ENCODE results near the gene BRWD1. TPM values are rescaled to one million over a fixed set of nuclear protein-coding genes. Genes with fewer than 3 reads are reported as not detected.

Gene BRWD1
- total RNA-seq, 1 donor from 2014 or later: 39.0 TPM

DNA sequence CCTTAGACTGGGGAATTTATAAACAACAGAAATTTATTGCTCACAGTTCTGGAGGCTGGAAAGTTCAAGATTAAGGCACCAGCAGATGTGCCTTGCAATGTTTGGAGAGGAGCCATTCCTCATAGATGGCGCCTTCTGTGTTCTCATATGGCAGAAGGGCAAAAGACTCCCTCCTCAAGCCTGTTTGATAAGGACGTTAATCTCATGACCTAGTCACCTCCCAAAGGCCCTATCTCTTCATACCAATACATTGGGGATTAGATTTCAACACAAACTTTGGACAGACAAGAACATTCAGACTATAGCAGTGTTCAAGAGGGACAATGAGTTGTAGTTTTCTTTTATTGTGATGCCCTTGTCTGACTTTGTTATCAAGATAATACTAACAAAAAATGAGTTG, 164.5 kb downstream of the BRWD1 start:
- H3K36me3 ChIP-seq: no peaks in the 10 kb centered on the region
- H3K27me3 ChIP-seq (ENCODE audit: low read depth): no peaks in the 10 kb centered on the region
- H3K4me3 ChIP-seq: no peak overlapping the region
- no peaks in the 10 kb centered on the region for H3K4me1 ChIP-seq
- DNase-seq (no peak), ATAC-seq (no peak)
- no peak for TF ChIP-seq CTCF (IDR thresholded peaks at IDR 0.05)
- H3K9me3 ChIP-seq: no peaks in the 10 kb centered on the region
- intact Hi-C loops (cut with DNase I): no loop called here
- no peak overlapping the region for H3K27ac ChIP-seq

DNA sequence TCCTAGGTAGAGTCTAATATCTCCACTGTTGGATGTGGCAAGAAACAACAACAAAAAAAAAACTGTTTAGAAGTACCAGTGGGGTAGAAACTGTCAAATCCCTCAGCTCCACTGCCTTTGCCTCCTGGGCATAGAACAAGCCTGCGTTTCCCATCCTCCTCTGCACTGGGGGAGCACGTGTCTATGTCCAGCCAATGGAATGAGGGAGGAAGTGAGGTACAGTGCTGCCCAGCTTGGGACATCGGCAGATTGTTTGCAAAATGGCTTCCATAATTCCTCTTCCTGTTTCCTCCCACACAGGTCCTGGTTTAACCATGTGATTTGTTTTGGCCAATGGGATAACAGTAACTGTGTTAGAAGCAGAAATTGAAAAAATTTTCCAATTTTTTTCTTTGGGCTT, 169.2 kb downstream of the BRWD1 start:
- Histone ChIP-seq H3K36me3 (no peaks in the 10 kb centered on the region), H3K9me3 (no peaks in the 10 kb centered on the region), H3K4me1 (no peaks in the 10 kb centered on the region), H3K4me3 (no peak overlapping the region), H3K27ac (no peak overlapping the region), H3K27me3 (ENCODE audit: low read depth) (no peaks in the 10 kb centered on the region)
- DNase-seq: no peak
- ATAC-seq: no peak
- TF ChIP-seq CTCF (IDR thresholded peaks at IDR 0.05): no peak
- intact Hi-C loops (cut with DNase I): no loop called here

- H3K4me1 ChIP-seq: no peaks in the 10 kb centered on the region
- no peaks in the 10 kb centered on the region for H3K9me3 ChIP-seq
- H3K27ac ChIP-seq: no peak overlapping the region
- no peaks in the 10 kb centered on the region for H3K36me3 ChIP-seq
- DNase-seq (no peak), ATAC-seq (no peak)
- TF ChIP-seq CTCF (IDR thresholded peaks at IDR 0.05): no peak
- no peaks in the 10 kb centered on the region for H3K27me3 ChIP-seq (ENCODE audit: low read depth)
- intact Hi-C loops (cut with DNase I): no loop called here
- H3K4me3 ChIP-seq: no peak overlapping the region
These were observed 170.5 kb downstream of the BRWD1 start for GRCh38 chr21:39142972-39143371.

DNA sequence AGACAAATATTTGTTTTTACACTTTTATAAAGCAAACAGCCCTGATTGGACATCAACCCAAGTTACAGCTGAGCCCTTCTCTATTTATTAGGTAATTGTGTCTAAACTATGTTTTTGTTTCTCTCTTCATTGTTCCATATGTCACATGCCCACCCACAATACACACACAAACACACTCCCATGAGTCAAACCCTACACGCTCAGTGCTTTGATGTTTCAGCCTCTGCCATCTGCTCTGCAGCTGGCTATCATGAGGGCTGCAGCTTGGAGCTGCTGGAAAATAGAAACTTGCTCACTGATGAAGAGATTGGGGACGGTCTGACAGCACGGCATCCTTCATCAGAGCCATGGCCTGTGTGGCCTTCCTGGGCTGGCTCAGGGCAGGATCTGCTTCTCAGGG, 171.9 kb downstream of the BRWD1 start:
- ATAC-seq: no peak
- Histone ChIP-seq H3K36me3 (no peaks in the 10 kb centered on the region), H3K4me3 (no peak overlapping the region), H3K27ac (no peak overlapping the region), H3K4me1 (no peaks in the 10 kb centered on the region), H3K9me3 (no peaks in the 10 kb centered on the region), H3K27me3 (ENCODE audit: low read depth) (no peaks in the 10 kb centered on the region)
- no peak for DNase-seq
- intact Hi-C loops (cut with DNase I): no loop called here
- no peak for TF ChIP-seq CTCF (IDR thresholded peaks at IDR 0.05)

GRCh38 chr21:39137248-39138178, 175.9 kb downstream of the BRWD1 start:
- DNase-seq: no peak
- peak; percentile 20 to 28 for ATAC-seq
- Histone ChIP-seq H3K4me1 (no peaks in the 10 kb centered on the region), H3K4me3 (no peak overlapping the region), H3K9me3 (no peaks in the 10 kb centered on the region), H3K27me3 (ENCODE audit: low read depth) (no peaks in the 10 kb centered on the region), H3K36me3 (no peaks in the 10 kb centered on the region), H3K27ac (no peak overlapping the region)
- intact Hi-C loops (cut with DNase I): loop anchor here (5.0 kb wide), 1 partner anchor 405 kb away; no protein-coding TSS in a partner anchor
- no peak for TF ChIP-seq CTCF (IDR thresholded peaks at IDR 0.05)
